HG02943 (cell line): Measurements from ENCODE around the gene MOB3B.

Source experiments
- ATAC-seq: cut with Tn5 transposase; IDR thresholded peaks from one replicate; pipeline ENCODE4 v1.9.1; 2021; ENCODE audit warnings: mild to moderate bottlenecking, low read depth, moderate library complexity; ENCODE audit not compliant: unreplicated experiment

The MOB3B gene

DNA sequence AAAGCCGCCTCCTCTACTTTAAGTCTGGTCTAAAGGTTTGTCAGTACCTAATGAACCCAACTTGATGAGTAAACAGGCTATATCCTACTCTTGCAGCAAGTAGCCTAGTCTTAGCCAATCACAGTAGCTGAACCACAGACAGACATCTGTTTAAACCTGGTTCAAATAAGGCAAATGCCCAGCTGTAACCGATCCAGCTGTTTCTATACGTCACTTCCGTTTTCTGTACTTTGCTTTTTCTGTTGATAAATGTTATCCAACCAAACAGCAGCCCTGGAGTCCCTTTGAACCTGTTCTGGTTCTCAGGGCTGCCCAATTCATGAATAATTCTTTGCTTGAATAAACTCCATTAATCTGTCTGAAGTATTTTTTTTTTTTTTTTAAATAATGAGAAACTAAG lies 155.8 kb downstream of the MOB3B start:
- ATAC-seq, result no peak

DNA sequence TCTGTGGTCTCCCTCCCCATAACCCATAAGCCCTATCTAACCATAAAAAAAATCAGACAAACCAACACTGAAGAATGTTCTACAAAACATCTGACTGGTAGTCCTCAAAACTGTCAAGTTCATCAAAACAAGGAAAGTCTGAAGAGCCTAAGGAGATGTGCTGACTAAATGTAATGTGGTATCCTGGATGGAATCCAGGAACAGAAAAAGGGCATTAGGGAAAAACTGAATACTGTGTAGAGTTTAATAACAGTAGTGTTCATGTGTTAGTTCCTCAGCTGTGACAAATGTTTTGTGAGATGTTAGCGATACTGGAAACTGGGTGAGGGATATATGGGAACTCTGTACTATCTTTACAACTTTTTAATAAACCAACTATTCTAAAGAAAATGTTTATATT lies 157.0 kb downstream of the MOB3B start:
- ATAC-seq, result no peak

DNA sequence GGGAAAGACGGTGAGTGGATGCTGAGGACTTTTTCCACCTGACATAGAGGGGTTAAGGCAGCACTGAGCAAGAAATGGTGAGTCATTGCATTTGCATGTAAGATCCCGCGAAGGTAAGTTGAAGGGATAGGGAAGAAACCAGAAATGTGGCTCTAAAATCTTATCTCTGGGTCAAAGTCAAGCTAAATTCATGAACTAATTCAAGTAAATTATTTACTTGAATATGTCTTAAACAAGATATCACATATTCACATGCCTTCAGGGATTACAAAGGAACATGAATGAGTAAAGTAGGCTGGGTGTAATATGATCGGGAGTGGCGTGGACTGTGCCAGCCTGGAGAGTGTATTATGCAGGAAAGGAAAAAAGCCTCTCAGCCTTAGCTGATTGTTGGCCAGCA lies 158.2 kb downstream of the MOB3B start:
- no peak for ATAC-seq

DNA sequence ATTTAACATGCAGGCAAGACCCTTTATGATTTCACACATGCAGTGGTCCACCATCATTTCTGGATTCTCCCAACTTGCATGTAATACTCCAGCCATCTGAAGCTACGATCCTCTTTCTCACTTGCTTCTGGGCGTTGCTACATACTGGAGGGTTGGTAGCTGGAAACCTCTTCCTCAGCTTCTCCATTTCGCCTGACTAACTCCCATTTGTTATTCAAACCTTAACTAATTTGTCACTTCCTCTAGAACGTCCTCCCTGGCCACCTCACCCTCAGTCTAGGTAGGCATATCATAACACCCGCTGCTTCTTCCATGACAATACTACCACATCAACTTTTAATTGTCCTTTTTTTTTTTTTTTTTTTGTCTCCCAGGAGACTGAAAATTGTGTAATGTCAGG lies 160.0 kb downstream of the MOB3B start:
- no peak for ATAC-seq

DNA sequence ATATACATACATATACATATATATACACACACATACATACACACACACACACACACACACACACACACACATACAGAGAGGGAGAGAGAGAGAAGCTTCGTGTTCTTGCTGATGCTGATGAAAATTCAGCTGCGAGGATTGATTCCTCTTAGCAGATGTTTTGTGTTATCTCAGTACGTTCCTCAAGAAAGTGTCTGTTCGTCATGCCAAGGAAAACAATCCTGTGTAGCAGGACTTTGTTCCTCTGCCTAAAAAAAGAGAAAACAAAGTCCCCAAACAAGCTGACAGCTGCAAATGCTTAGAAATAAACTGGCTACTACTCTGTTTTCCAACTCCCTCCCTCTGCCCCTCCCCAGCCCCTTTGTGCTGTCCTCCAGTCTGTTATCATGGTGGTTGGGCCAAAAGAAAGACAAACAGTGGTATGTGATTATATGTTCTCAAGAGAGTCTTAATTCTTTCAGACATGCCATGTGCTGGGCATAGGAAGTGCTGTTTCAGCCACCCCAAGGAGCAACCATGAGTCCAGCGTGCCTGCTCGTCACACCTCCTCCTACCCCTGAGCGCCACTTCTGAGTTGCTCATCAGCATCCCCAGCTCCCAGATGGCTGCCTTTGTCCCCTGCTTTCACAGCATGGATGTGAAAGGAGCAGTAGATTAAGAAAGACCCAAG lies 161.2 kb downstream of the MOB3B start:
- ATAC-seq, result no peak

DNA sequence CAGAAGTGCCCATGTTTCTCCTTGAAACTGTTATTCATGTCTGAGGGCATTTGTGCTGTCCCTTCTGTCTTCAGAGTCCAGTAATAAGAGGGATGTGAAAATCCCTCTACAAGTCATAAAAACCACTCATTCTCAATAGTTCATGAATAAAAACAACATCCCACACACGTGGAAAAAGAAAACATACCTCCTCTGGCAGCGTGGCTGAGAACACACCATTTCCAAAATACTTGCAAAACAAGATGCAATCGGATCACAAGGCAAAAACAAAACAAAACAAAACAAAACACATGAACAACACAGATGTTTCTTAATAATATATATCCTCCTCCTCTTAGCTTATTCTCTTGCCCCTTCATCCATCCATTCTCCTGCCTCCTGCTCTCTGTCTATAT lies 161.7 kb downstream of the MOB3B start:
- no peak for ATAC-seq

DNA sequence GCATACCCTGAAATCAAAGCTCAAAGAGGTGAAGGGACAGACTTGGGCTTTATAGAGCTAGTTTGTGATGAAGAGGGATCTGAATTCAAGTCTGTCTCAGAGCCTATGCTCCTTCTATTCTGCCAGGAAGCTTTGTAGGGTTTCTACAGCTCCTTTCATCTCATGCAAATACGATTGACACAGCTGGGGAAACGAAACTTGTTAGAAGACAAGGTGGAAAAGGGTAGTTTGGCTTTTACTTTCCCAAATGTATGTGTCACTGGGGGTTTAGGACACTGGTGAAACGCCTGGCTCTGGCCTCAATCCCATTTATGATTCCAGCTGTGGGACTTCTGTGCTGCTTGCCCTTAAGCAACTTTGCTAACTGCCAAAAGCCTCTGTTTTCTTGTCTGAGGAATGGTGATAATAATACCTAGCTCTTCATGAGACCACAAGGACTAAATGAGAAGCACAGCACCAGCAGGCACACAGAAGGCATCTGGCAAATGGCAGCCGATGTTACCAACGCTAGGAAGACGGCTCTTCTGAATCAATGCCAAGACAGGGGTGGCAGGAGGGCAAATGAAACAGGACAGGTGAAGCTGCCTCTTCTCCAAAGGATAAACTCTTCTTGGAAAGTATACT lies 162.3 kb downstream of the MOB3B start:
- ATAC-seq, result peak; percentile 67

DNA sequence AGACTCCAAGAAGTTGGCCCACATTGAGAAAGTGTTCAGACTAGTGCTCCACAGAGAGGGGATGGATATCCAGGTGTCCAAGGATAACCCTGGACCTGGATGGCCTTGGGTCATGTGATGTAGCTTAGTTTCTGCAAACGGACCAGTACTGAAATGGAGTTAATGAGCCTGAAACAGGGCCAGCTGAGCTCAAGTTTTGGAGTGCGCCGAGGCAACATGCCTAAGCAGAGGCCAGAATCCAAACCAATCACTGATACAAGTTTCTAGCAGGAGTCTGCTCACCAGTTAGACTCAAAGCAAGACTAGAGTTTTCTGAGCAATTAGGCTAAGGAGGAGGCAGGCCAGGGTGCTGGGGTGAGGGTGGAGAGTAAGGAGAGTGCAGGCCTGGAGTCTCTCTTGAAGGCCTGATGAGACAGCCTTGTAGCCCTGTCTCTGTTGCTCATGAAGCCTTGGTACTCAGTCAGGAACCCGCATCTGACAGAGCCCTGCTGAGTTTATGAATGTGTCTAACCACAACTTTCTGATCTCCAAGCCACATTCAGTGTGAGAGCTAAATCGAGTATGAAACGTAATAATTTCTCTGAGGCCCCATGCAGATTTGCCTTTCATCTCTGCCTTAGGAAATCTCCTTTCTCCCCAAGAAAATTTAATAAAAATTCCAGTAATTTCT lies 163.8 kb downstream of the MOB3B start:
- peak; percentile 67 for ATAC-seq

DNA sequence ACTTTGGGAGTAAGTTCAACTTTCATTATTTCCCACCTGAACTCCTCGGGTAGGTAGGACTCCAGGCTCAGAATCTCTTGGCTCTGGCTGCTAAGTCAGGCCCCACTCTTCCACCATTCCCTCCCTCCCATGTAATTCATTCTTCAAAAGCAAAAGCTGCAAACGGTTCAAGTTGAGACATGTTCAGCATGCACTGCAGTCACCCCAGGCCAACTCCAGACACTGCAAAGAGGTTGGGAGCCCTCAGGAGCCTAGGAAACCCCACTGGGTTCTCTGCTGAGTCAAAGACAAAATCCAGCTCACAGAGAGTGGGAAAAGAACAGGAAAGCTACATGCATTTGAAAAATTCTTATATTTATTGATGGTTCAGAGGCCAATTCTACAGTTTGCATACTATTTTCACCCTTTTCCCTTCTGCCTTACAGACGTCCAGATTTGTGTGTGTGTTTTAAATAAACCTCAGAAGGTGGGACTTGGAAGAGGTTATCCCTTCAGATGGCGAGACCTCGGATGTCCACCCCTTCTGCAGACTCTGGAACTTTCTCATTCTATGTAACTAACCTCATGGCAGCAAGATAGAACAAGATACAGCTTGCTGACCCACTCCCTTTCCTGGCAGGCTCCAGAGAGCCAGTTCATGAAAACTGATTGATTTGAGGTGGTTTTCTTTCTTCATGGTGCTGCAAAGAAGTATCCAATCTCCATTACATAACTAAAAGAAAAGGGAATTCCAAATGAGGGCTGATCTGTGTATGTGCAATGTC lies 167.0 kb downstream of the MOB3B start:
- ATAC-seq, result no peak

DNA sequence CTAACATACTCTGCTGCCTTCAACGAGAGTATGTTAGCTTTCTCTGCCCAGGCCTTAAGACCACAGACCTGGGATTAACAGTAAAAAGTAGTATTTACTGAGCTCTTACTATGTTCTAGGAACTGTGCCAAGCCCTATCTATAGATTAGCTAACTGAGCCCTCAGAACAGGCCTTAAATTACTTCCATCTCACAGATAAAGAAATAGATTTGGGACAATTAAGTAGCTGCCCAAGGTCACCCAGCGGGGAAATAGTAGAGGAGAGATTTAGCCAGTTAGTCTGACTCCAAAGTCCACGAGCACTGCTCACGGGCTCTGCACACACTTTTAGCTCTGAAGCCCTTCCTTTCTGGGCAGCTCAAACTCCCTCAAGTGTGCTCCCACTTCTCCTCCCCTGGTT lies 168.1 kb downstream of the MOB3B start:
- no peak for ATAC-seq

DNA sequence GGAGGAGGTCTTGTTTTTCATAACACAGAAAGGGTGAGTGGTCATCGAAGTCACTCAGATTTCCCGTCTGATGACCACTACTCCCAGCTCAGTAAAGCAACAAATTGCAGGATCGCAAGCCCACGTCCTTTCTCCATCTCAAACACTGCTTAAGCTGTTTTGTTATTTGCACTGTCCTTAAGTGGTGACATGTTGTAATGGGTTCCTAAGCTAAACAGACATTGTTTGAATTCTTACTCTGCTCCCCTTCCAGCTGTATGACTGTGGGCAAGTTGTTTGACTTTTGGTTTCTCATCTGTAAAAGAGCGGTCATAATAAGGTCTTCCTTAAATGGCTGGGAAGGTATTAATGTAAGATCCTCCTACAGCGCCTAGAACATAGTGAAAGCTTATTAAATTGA lies 169.9 kb downstream of the MOB3B start:
- ATAC-seq, result no peak

DNA sequence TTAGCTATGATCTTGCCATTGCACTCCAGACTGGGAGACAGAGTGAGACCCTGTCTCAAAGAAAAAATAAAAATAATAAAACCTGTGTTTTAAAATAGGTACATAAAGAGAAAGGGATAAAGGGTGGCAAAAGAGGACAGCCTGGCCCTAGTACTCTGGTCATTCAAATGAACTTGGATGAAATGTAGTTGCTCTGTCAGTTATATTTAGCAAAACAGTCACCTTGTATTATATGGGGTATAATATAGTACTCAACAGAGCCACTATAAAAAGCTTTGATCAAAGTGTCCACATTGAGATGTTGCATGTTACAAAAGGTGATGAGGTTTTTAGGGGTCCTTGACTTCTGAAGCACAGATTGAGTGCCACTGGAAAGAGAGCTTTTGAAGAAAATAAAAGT lies 171.6 kb downstream of the MOB3B start:
- ATAC-seq, result no peak

DNA sequence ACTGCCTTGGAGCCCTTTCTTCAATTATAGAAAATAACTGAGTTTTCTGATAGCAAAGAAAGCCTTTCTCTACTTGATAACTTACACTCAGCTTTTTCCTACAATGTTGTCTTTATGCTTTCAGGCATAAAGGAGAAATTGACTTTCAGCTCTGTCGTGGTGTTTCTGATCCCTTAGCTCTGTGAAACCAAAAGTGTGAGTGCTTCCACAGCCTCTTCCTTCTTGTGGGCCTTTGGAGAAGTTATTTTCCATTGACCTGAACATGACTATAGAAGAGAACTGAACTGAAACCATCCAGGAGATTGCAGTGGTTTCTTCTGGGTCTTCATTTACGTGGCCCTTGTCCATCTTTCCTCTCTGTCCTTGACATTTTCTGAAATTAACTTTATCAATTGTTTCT lies 173.2 kb downstream of the MOB3B start:
- no peak for ATAC-seq

DNA sequence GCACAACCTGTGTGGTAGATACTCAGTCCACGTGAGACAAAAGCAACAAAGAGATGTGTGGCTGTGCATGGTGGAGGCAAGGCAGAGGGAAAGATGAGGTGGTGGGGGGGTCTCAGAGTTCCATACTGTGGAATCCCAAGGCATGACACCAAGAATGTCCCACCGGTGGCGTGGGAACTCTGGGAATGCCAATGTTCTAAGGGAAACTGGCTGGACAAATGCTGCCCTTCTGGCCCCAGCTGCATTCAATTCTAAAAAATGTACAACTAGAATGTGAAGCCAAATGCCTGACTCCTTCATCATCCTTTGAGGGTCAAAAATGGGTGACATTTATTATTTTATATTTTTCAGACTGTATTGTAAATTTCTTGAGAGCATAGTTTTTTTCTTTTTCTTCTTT lies 174.4 kb downstream of the MOB3B start:
- no peak for ATAC-seq

DNA sequence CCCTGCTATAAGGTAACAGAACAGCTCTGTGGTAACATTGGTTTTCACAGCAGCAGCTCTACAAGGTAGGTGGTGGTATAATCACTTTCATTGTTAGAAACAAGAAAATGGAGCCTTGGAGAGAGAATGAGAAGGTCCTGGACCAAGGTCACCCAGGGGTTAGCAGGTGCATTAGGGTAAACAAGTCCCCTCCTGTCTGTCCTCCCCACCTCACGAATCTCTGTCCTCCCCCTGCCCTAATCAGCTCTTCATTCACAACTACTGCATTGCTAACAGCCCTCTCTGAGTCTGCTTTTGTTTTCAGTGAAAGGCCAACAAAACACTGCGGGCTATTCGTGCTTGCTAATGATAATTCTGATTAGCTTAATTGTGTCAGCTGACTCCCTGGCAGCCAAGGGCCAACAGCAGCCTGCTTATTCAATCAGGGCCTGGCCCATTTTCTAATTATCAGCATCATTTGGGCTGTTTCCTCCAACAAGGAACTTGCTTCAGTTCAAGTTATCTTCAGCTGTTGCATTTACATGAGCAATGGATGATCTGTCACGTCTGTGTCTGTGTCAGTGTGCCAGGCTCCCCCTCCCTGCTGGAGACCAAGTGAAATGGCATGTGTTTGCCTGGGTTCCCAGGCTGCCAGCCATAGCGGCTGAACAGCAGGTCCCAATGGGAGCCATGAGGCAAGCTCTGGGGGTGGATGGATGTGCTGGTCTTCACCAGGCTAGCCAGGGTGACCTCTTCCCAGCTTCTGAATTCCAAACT lies 176.0 kb downstream of the MOB3B start:
- peak; percentile 82 for ATAC-seq

DNA sequence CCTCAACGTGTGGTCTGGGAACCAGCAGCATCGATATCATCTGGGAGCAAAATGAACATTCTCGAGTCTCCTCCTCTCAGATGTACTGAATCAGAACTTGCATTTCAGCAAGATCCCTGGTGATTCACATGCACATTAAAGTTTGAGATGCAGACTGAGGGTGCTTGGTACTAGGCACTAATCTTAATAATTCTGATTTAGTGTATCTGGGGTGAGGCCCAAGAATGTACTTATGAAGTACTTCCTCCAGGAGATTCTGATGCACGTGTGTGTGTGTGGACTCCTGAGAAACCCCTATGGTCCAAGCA lies 176.5 kb downstream of the MOB3B start:
- no peak for ATAC-seq

DNA sequence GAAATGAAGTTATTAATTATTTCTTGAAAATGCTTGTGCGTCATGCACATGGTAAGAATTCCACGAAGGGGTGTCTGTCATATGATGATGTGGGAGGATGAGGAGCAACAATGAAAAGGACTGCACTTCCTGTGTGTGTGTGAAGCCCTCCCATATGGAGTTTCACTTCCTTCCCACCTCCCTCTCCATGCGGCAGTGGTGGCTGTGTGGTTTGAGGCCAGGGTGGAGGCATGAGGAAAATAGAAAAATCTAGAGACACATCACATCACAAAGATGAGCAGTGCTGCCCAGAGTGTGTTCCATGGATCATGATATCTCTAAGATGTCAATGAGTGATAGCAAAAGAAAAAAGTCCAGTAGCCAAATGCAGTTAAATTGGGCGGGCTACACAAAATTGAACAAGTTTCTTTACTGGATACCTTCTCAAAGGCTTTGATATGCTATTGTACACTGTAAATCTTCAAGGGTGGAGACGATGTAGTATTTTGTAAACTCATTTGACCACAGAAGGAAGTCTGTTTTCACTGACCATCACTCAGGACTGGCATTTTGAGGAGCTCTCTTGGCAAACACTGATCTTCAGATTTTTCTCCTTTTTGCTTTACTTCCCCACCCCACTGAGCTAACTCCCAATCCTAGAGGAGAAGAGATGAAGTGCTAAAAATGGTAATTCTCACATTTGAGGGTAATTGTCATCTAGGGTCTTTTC lies 177.0 kb downstream of the MOB3B start:
- no peak for ATAC-seq

DNA sequence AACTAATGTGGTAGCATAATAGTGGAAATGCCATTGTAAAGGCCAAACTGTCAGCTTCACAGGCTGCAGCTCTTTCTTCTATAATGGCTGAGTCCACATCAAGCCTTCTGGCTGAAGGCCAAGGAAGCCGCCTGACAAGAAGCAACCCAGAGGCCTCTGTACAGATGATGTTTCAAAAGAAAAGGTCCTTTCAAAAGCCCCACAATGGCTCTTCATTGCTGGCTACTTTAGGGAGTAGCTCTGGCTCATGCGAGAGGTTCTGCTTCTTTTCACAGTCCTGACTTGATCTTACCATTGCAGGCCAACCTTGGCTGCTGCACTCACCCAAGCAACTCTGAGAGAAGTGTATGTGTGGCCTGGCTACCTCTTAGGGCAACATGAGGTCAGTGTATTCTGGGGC lies 178.2 kb downstream of the MOB3B start:
- ATAC-seq, result no peak

DNA sequence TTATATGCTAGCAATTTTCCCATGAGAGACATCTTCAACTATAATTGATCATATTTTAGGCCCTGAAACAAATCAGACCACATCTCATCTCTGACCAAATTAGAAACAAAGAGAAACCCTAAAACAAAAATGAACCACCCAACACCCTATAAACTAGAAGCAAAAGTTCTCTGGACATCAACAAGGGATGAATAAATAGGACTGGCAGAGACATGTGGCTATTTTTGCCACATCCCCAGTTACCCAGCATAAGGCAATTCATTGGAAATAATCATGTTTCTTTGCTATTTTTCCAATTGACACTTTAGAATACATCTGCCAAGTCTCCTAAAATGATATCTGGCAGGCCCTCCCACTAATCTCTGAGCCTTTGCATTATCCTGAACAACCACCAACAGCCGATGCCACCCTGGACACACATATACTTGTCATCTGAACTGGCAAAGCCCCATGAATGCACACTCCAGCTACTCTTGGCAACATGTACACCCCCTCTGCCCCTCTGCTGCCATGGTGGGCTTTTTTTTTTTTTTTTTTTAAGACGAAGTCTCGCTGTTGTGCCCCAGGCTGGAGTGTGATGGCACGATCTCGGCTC lies 179.1 kb downstream of the MOB3B start:
- ATAC-seq, result no peak

DNA sequence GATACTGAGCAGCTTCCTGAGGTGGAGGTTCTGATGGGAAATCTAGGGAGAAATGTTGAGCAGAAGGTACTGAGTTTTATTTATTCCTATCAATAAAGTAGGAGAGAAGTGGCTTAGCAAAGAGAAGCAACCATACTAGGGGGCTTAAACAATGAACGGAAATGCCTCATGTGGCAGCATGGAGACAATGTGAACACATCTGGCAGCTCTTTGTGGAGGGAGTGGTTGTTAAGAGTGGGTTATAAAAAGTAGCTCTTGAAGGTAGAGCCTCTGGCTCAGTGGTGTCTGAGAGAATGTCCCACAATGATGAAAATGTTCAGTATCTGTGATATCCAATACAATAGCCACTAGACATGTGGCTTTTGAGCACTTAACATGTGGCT lies 179.9 kb downstream of the MOB3B start:
- no peak for ATAC-seq
